ENCODE measurements around the gene SCUBE3.

SCUBE3 gene

GRCh38 chr6:35177596-35177995 is 36.2 kb upstream of the SCUBE3 start:
- no peak overlapping the region for H4K91ac ChIP-seq (ENCODE audit: low read depth, low read length, poor library complexity)
- no peak overlapping the region for H2BK120ac ChIP-seq (ENCODE audit: low read depth, low read length)
- no peak overlapping the region for H4K8ac ChIP-seq (ENCODE audit: low read depth, low read length)
- no peaks in the 10 kb centered on the region for H3K79me1 ChIP-seq (ENCODE audit: low read depth, low read length)
- no peak overlapping the region for H3K9ac ChIP-seq (ENCODE audit: low read depth, low read length, poor library complexity)
- H3K4me2 ChIP-seq (ENCODE audit: insufficient read depth, low read length, poor library complexity, severe bottlenecking), result no peak overlapping the region
- H3K4me1 ChIP-seq (ENCODE audit: control insufficient read depth in 2 of 2, insufficient read depth in 1 of 2, low read depth in 1 of 2, low read length in 2 of 2), result peaks cover 9 to 12% of the 10 kb centered on the region in 2 donors
- H3K14ac ChIP-seq (ENCODE audit: low read length), result no peak overlapping the region
- H2AFZ ChIP-seq (ENCODE audit: low read length), result no peak overlapping the region
- no peak overlapping the region for H3K4ac ChIP-seq (ENCODE audit: low read length)
- H2BK5ac ChIP-seq (ENCODE audit: low read length), result no peak overlapping the region
- no CpG with 5 or more reads among the region's 2 CpGs for WGBS, 2 donors (ENCODE audit: extremely low coverage in 2 of 2, insufficient read length in 2 of 2, insufficient replicate concordance in 1 of 2)
- H3K9me3 ChIP-seq (replicated peaks in 1 of 2; ENCODE audit: control insufficient read depth in 2 of 2, insufficient read depth in 1 of 2, low read depth in 1 of 2, low read length in 2 of 2), result no peaks in the 10 kb centered on the region
- no peaks in the 10 kb centered on the region for H3K36me3 ChIP-seq (replicated peaks in 1 of 2; ENCODE audit: control insufficient read depth in 2 of 2, insufficient read depth in 2 of 2, low read length in 2 of 2)
- no peak overlapping the region for H3K18ac ChIP-seq (ENCODE audit: low read length)
- no peak overlapping the region for H3K23ac ChIP-seq (ENCODE audit: low read depth, low read length, poor library complexity)
- no peaks in the 10 kb centered on the region for H3K27me3 ChIP-seq (ENCODE audit: control insufficient read depth in 3 of 3, insufficient read depth in 3 of 3, low read depth in 1 of 3, low read length in 3 of 3)
- no peak overlapping the region for H3K4me3 ChIP-seq (ENCODE audit: low read length in 2 of 2)
- H2BK15ac ChIP-seq (ENCODE audit: low read length), result no peak overlapping the region
- DNase-seq (ENCODE audit: low spot score), result no peak
- H2AK5ac ChIP-seq (ENCODE audit: low read depth, low read length), result no peak overlapping the region
- H3K27ac ChIP-seq (replicated peaks; ENCODE audit: low read length), result no peak overlapping the region
- H2BK12ac ChIP-seq (ENCODE audit: low read length), result no peak overlapping the region

DNA sequence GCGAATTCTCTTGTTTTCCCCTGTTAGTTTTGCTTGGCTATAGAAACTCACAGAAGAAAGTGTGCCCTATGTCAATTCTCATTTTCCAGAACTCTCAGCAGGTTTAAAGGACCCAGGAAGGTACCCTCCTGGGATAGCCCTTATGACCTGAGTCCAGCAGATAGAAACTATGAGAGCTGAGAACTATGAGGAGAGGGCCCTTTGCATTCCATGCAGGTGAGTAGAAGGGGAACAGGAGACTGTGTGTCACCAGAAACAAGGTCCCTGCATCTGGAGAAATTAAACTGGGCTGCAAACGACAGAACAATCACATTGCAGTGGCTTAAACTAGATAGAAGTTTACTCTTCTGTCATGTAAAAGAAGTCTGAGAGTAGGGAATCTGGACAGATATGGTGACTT is 35.7 kb upstream of the SCUBE3 start:
- H4K91ac ChIP-seq (ENCODE audit: low read depth, low read length, poor library complexity), result no peak overlapping the region
- H3K4me1 ChIP-seq (ENCODE audit: control insufficient read depth in 2 of 2, insufficient read depth in 1 of 2, low read depth in 1 of 2, low read length in 2 of 2), result peaks cover 9 to 12% of the 10 kb centered on the region in 2 donors
- H2AK5ac ChIP-seq (ENCODE audit: low read depth, low read length), result no peak overlapping the region
- H3K9me3 ChIP-seq (replicated peaks in 1 of 2; ENCODE audit: control insufficient read depth in 2 of 2, insufficient read depth in 1 of 2, low read depth in 1 of 2, low read length in 2 of 2), result no peaks in the 10 kb centered on the region
- no peak overlapping the region for H4K8ac ChIP-seq (ENCODE audit: low read depth, low read length)
- WGBS, 2 donors (ENCODE audit: extremely low coverage in 2 of 2, insufficient read length in 2 of 2, insufficient replicate concordance in 1 of 2), result no CpG with 5 or more reads among the region's 2 CpGs
- no peak for DNase-seq (ENCODE audit: low spot score)
- no peak overlapping the region for H2BK120ac ChIP-seq (ENCODE audit: low read depth, low read length)
- no peak overlapping the region for H3K14ac ChIP-seq (ENCODE audit: low read length)
- H2BK15ac ChIP-seq (ENCODE audit: low read length), result no peak overlapping the region
- no peaks in the 10 kb centered on the region for H3K36me3 ChIP-seq (replicated peaks in 1 of 2; ENCODE audit: control insufficient read depth in 2 of 2, insufficient read depth in 2 of 2, low read length in 2 of 2)
- no peak overlapping the region for H3K18ac ChIP-seq (ENCODE audit: low read length)
- no peak overlapping the region for H3K4me3 ChIP-seq (ENCODE audit: low read length in 2 of 2)
- no peak overlapping the region for H2BK5ac ChIP-seq (ENCODE audit: low read length)
- no peak overlapping the region for H3K23ac ChIP-seq (ENCODE audit: low read depth, low read length, poor library complexity)
- H3K79me1 ChIP-seq (ENCODE audit: low read depth, low read length), result no peaks in the 10 kb centered on the region
- H3K27ac ChIP-seq (replicated peaks; ENCODE audit: low read length), result no peak overlapping the region
- H2AFZ ChIP-seq (ENCODE audit: low read length), result no peak overlapping the region
- H3K9ac ChIP-seq (ENCODE audit: low read depth, low read length, poor library complexity), result no peak overlapping the region
- H3K27me3 ChIP-seq (ENCODE audit: control insufficient read depth in 3 of 3, insufficient read depth in 3 of 3, low read depth in 1 of 3, low read length in 3 of 3), result no peaks in the 10 kb centered on the region
- no peak overlapping the region for H3K4ac ChIP-seq (ENCODE audit: low read length)
- no peak overlapping the region for H2BK12ac ChIP-seq (ENCODE audit: low read length)
- no peak overlapping the region for H3K4me2 ChIP-seq (ENCODE audit: insufficient read depth, low read length, poor library complexity, severe bottlenecking)

GRCh38 chr6:35178932-35179832 is 34.6 kb upstream of the SCUBE3 start:
- peak overlapping the region; percentile 22 for H2BK15ac ChIP-seq (ENCODE audit: low read length)

DNA sequence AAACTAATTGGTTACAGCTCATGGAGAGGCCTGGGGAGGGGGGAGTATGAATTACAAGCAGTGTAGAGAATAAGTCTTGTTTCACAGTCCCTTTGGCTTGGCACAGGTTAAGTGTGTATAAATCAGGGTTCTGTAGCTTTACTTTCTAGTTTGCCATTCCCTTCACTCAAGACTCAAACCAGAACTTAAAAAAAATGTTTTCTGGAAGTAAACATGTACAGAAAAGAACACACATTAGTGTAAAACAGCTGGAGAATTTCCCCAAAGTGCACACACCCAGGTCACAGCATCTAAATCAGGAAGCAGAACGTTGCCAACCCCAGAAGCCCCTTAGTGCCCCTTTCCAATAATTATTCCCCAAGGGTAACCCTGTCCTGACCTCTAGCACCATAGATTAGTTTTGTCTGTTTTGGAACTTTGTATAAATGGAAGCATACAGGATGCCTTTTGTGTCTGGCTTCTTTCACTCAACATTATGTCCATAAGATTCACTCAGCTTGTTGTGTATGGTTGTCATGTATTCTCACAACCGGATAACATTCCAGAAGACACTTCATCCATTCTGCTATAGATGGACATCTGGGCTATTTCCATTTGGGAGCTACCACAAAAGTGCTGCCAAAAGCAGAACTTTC is 33.7 kb upstream of the SCUBE3 start:
- Histone ChIP-seq H3K4me1 (ENCODE audit: control insufficient read depth in 2 of 2, insufficient read depth in 1 of 2, low read depth in 1 of 2, low read length in 2 of 2) (peaks cover 3 to 10% of the 10 kb centered on the region in 2 donors), H3K27me3 (ENCODE audit: control insufficient read depth in 3 of 3, insufficient read depth in 3 of 3, low read depth in 1 of 3, low read length in 3 of 3) (no peaks in the 10 kb centered on the region), H3K4me2 (ENCODE audit: insufficient read depth, low read length, poor library complexity, severe bottlenecking) (no peak overlapping the region)

More at GRCh38 chr6:35178932-35179832, 34.6 kb upstream of the SCUBE3 start:
- Histone ChIP-seq H2AK5ac (ENCODE audit: low read depth, low read length) (peak overlapping the region; percentile 29), H3K14ac (ENCODE audit: low read length) (no peak overlapping the region), H3K4me3 (ENCODE audit: low read length in 2 of 2) (no peak overlapping the region), H2BK120ac (ENCODE audit: low read depth, low read length) (no peak overlapping the region), H3K79me1 (ENCODE audit: low read depth, low read length) (no peaks in the 10 kb centered on the region), H3K9me3 (replicated peaks in 1 of 2; ENCODE audit: control insufficient read depth in 2 of 2, insufficient read depth in 1 of 2, low read depth in 1 of 2, low read length in 2 of 2) (no peaks in the 10 kb centered on the region), H3K9ac (ENCODE audit: low read depth, low read length, poor library complexity) (no peak overlapping the region), H2BK5ac (ENCODE audit: low read length) (no peak overlapping the region), H3K4ac (ENCODE audit: low read length) (no peak overlapping the region), H3K27me3 (ENCODE audit: control insufficient read depth in 3 of 3, insufficient read depth in 3 of 3, low read depth in 1 of 3, low read length in 3 of 3) (no peaks in the 10 kb centered on the region), H2AFZ (ENCODE audit: low read length) (peak overlapping the region; percentile 35), H2BK12ac (ENCODE audit: low read length) (no peak overlapping the region), H3K36me3 (replicated peaks in 1 of 2; ENCODE audit: control insufficient read depth in 2 of 2, insufficient read depth in 2 of 2, low read length in 2 of 2) (no peaks in the 10 kb centered on the region), H3K4me1 (ENCODE audit: control insufficient read depth in 2 of 2, insufficient read depth in 1 of 2, low read depth in 1 of 2, low read length in 2 of 2) (peaks cover 3 to 10% of the 10 kb centered on the region in 2 donors), H3K23ac (ENCODE audit: low read depth, low read length, poor library complexity) (no peak overlapping the region), H4K91ac (ENCODE audit: low read depth, low read length, poor library complexity) (no peak overlapping the region), H3K18ac (ENCODE audit: low read length) (peak overlapping the region; percentile 33), H4K8ac (ENCODE audit: low read depth, low read length) (no peak overlapping the region), H3K4me2 (ENCODE audit: insufficient read depth, low read length, poor library complexity, severe bottlenecking) (no peak overlapping the region), H3K27ac (replicated peaks; ENCODE audit: low read length) (no peak overlapping the region)
- WGBS, 2 donors (ENCODE audit: extremely low coverage in 2 of 2, insufficient read length in 2 of 2, insufficient replicate concordance in 1 of 2), result no CpG with 5 or more reads among the region's 5 CpGs
- DNase-seq (ENCODE audit: low spot score), result no peak

More for the DNA sequence above, 33.7 kb upstream of the SCUBE3 start:
- H3K9me3 ChIP-seq (replicated peaks in 1 of 2; ENCODE audit: control insufficient read depth in 2 of 2, insufficient read depth in 1 of 2, low read depth in 1 of 2, low read length in 2 of 2), result no peaks in the 10 kb centered on the region
- no peak overlapping the region for H3K27ac ChIP-seq (replicated peaks; ENCODE audit: low read length)
- H2BK5ac ChIP-seq (ENCODE audit: low read length), result no peak overlapping the region
- no peaks in the 10 kb centered on the region for H3K36me3 ChIP-seq (replicated peaks in 1 of 2; ENCODE audit: control insufficient read depth in 2 of 2, insufficient read depth in 2 of 2, low read length in 2 of 2)
- no peak overlapping the region for H3K23ac ChIP-seq (ENCODE audit: low read depth, low read length, poor library complexity)
- H3K9ac ChIP-seq (ENCODE audit: low read depth, low read length, poor library complexity), result no peak overlapping the region
- no peak overlapping the region for H3K14ac ChIP-seq (ENCODE audit: low read length)
- H4K8ac ChIP-seq (ENCODE audit: low read depth, low read length), result no peak overlapping the region
- H3K4ac ChIP-seq (ENCODE audit: low read length), result no peak overlapping the region
- H2AK5ac ChIP-seq (ENCODE audit: low read depth, low read length), result no peak overlapping the region
- no peak overlapping the region for H3K18ac ChIP-seq (ENCODE audit: low read length)
- no peak overlapping the region for H3K4me3 ChIP-seq (ENCODE audit: low read length in 2 of 2)
- no CpG with 5 or more reads among the region's 2 CpGs for WGBS, 2 donors (ENCODE audit: extremely low coverage in 2 of 2, insufficient read length in 2 of 2, insufficient replicate concordance in 1 of 2)
- H2BK15ac ChIP-seq (ENCODE audit: low read length), result no peak overlapping the region
- no peak for DNase-seq (ENCODE audit: low spot score)
- no peak overlapping the region for H2BK12ac ChIP-seq (ENCODE audit: low read length)
- H3K79me1 ChIP-seq (ENCODE audit: low read depth, low read length), result no peaks in the 10 kb centered on the region
- no peak overlapping the region for H2AFZ ChIP-seq (ENCODE audit: low read length)
- no peak overlapping the region for H4K91ac ChIP-seq (ENCODE audit: low read depth, low read length, poor library complexity)
- no peak overlapping the region for H2BK120ac ChIP-seq (ENCODE audit: low read depth, low read length)

Measured in neuronal stem cell (in vitro differentiated cells).